Epithelial cell of esophagus (primary cell): ENCODE data around the gene HOPX.
"Not testable (repeated sequence)": the region's sequence is repeated elsewhere in the genome, so short reads cannot be mapped to it uniquely, and the experiment has no call there.

ENCODE experiments used
- DNase-seq: peaks from one replicate; pipeline ENCODE4 v3.0.0; 2010; ENCODE audit warnings: low read depth
- H3K4me3 ChIP-seq: 2 replicates; pipeline ENCODE4 v1.5.1; 2011; ENCODE audit warnings: mild to moderate bottlenecking, low read length, control low read depth
- TF ChIP-seq, protein P1 (sequence below): IDR thresholded peaks from 2 replicates; pipeline ENCODE4 v1.5.1; 2011; ENCODE audit warnings: low read depth, mild to moderate bottlenecking, low read length, control low read depth, inconsistent platforms; ENCODE audit not compliant: insufficient read depth; ENCODE audit errors: missing control alignments

The HOPX gene

DNA sequence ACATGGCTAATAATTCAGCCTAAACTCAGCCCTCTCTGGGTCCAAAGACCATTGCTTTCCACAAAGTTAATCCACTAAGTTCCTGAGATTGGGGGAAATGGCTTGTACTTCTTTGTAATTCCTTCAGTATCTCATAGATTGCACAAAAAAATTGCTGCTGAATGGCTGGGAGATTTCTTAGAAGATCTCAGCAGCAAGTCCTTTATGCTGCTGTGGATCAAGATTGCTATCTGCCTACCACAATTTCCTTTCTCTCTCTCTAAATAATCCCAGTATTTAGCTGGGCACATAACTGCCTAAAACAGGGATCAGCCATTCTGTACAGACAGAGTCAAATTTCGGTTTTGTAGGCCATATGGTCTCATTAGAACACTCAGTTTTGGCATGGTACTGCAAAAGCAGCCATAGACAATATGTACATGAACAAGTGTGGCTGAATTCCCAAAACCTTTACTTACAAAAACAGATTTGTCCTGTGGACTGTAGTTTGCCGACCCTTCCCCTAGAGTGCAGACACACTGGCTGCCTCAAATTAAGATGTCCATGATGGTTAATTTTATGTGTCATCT, 18.5 kb upstream of the HOPX start:
- TF ChIP-seq, protein P1, sequence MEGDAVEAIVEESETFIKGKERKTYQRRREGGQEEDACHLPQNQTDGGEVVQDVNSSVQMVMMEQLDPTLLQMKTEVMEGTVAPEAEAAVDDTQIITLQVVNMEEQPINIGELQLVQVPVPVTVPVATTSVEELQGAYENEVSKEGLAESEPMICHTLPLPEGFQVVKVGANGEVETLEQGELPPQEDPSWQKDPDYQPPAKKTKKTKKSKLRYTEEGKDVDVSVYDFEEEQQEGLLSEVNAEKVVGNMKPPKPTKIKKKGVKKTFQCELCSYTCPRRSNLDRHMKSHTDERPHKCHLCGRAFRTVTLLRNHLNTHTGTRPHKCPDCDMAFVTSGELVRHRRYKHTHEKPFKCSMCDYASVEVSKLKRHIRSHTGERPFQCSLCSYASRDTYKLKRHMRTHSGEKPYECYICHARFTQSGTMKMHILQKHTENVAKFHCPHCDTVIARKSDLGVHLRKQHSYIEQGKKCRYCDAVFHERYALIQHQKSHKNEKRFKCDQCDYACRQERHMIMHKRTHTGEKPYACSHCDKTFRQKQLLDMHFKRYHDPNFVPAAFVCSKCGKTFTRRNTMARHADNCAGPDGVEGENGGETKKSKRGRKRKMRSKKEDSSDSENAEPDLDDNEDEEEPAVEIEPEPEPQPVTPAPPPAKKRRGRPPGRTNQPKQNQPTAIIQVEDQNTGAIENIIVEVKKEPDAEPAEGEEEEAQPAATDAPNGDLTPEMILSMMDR: no peak
- no peak overlapping the region for H3K4me3 ChIP-seq
- DNase-seq: no peak

DNA sequence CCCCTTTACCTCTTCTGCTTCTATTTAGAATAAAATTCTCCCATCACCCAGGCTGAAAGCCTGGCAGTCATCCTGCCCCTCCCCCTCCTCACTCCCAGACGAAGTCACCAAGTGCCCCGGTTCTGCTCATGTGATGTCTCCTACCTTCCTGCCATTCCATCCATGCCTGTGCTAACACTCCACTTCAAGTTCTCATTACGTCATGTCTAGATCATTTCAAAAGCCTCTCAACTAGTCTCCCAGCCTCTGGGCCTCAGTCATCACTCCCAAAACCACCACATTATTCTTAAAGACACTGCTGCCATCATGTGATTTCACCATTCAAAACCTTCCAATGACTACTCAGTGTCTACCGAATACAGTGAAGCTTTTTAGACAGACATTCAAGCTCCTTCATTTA, 17.2 kb upstream of the HOPX start:
- no peak overlapping the region for H3K4me3 ChIP-seq
- TF ChIP-seq, protein P1: no peak
- DNase-seq: peak; percentile 72

DNA sequence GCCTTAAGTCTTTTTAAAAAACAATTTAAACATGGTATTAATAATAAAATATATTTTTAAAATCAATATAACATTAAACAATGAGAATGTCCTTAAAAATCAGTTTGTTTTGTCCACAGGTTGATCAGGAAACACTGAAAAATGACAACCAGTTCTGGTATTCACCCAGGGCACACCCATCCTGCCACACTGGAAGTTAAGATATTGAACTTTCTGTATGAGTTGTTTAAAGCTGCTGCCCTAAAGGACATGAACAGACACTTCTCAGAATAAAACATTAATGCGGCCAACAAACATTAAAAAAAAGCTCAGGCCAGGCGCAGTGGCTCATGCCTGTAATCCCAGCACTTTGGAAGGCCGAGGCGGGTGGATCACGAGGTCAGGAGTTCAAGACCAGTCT, 15.0 kb upstream of the HOPX start:
- TF ChIP-seq, protein P1: no peak
- no peak overlapping the region for H3K4me3 ChIP-seq

DNA sequence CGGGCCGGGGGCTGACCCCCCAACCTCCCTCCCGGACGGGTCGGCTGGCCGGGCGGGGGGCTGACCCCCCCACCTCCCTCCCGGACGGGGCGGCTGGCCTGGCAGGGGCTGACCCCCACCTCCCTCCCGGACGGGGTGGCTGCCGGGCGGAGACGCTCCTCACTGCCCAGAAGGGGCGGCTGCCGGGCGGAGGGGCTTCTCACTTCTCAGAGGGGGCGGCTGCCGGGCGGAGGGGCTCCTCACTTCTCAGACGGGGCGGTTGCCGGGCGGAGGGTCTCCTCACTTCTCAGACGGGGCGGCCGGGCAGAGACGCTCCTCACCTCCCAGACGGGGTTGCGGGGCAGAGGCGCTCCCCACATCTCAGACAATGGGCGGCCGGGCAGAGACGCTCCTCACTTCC, 12.4 kb upstream of the HOPX start:
- not testable (repeated sequence) for H3K4me3 ChIP-seq, DNase-seq

More for the DNA sequence above, 15.0 kb upstream of the HOPX start:
- peak; percentile 70 for DNase-seq

DNA sequence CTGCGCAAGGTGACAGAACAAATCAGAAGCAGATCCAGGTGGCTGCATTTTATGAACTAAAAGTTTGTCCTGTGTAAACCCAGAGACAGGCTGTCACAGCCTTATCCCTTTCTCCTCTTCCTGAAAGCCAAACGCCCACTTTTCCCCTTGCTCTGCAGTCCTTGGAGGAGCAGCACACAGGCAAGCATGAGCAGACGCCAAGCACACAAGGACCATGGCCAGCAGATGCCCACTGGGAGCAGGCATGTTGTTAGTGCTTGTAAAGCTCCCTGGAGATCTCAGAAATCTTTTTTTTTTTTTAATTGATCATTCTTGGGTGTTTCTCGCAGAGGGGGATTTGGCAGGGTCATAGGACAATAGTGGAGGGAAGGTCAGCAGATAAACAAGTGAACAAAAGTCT, 11.5 kb upstream of the HOPX start:
- TF ChIP-seq, protein P1: no peak
- H3K4me3 ChIP-seq: no peak overlapping the region
- no peak for DNase-seq

DNA sequence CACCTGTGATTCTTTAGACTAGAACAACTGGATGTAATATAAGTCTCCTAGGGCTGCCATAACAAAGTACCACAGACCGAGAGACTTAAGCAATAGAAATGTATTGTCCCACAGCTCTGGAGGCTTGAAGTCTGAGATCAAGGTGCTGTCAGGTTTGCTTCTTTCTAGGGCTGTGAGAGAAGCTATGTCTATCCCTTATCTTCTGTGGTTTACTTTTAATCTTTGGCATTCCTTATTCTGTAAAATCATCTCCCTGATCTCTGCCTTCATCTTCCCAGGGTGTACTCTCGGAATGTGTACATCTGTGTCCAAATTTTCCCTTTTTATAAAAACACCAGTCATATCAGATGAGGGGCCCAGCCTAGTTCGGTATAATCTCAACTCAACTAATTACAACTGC, 10.3 kb upstream of the HOPX start:
- DNase-seq: no peak
- no peak overlapping the region for H3K4me3 ChIP-seq
- TF ChIP-seq, protein P1: no peak

DNA sequence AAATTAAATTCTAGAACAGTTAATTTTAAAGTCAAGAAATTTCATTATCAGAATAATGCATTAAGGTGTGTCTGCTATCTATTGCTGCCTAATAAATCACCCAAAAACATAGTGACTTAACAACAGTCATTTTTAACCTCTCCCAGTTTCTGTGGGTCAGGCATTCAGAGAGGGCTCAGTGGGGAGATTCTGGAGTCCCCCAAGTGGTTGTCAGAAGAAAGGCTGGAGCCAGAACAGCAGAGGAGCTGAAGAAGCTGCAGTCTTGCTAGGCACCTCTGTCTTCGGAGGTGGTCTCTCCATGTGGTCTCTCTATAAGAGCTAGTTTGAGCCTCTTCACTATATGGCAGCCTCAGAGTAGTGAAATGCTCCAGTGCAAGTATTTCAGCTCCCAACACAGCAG, 9.3 kb upstream of the HOPX start:
- TF ChIP-seq, protein P1: no peak
- no peak overlapping the region for H3K4me3 ChIP-seq
- DNase-seq: no peak
